Body of pancreas (tissue), 4 donors: Measurements from ENCODE around the gene DEPDC7.

Experiments
- POLR2A ChIP-seq, 3 donors: fragments of 450-650 bp; IDR thresholded peaks; one replicate each; pipeline ENCODE4 v1.6.1; 2016; ENCODE audit warnings: antibody characterized with exemption in 3 of 3, mild to moderate bottlenecking in 2 of 3
- TF ChIP-seq, protein P1 (sequence below), 7 experiments: fragments of 450-650 bp in 4 of 7; fragments of 200-600 bp in 3 of 7; sonication (generic) in 3 of 7; IDR thresholded peaks; one replicate each; pipeline ENCODE4 v1.5.1; 2016 to 2019; ENCODE audit warnings: antibody characterized with exemption in 7 of 7

DNA sequence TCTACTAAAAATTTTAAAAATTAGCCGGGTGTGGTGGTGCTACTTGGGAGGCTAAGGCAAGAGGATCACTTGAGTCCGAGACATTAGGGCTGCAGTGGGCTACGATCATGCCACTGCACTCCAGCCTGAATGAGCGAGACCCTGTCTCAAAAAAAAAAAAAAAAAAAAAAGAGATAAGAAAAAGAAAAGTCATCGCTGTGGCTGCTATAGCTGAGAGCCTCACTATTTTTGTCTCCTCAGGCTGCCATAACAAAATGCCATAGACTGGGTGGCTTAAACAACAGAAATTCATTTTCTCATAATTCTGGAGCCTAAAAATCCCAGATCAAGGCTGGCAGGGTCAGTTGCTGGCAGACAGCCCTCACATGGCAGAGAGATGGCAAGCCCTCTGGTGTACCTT, 30.1 kb upstream of the DEPDC7 start:
- TF ChIP-seq, protein P1, sequence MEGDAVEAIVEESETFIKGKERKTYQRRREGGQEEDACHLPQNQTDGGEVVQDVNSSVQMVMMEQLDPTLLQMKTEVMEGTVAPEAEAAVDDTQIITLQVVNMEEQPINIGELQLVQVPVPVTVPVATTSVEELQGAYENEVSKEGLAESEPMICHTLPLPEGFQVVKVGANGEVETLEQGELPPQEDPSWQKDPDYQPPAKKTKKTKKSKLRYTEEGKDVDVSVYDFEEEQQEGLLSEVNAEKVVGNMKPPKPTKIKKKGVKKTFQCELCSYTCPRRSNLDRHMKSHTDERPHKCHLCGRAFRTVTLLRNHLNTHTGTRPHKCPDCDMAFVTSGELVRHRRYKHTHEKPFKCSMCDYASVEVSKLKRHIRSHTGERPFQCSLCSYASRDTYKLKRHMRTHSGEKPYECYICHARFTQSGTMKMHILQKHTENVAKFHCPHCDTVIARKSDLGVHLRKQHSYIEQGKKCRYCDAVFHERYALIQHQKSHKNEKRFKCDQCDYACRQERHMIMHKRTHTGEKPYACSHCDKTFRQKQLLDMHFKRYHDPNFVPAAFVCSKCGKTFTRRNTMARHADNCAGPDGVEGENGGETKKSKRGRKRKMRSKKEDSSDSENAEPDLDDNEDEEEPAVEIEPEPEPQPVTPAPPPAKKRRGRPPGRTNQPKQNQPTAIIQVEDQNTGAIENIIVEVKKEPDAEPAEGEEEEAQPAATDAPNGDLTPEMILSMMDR (IDR thresholded peaks at IDR 0.05): no peak
- no peak for TF ChIP-seq POLR2A (IDR thresholded peaks at IDR 0.05)
